CD8-positive, alpha-beta memory T cell (primary cell): ENCODE measurements around the gene HSPA1A. TPM values are rescaled to one million over a fixed set of nuclear protein-coding genes. Genes with fewer than 3 reads are reported as not detected.
"Not testable (repeated sequence)": the region's sequence is repeated elsewhere in the genome, so short reads cannot be mapped to it uniquely, and the experiment has no call there.

Experiments used
- CTCF ChIA-PET: fragments of 350-600 bp; sonication (Branson Sonifier 250); formaldehyde crosslinking; loops from one replicate; lab custom pipeline; 2021; ENCODE audit warnings: antibody characterized with exemption; lab: Charles Lee
- POLR2A ChIA-PET: fragments of 350-600 bp; sonication (Branson Sonifier 250); formaldehyde crosslinking; loops from one replicate; lab custom pipeline; 2021; ENCODE audit warnings: antibody characterized with exemption; lab: Charles Lee
- DNase-seq, 5 donors: peaks; one replicate each; pipeline versions ENCODE4 v3.0.0 to v3.0.0-alpha.2; 2020 to 2022; ENCODE audit warnings: mixed read lengths in 1 of 5
- H3K27ac ChIP-seq: one replicate; pipeline ENCODE4 v1.7.0; 2013; ENCODE audit warnings: low read depth, mild to moderate bottlenecking, low read length, moderate library complexity
- H3K27me3 ChIP-seq: 2 replicates; pipeline ENCODE4 v1.7.0; 2013; ENCODE audit warnings: low read length, mild to moderate bottlenecking; ENCODE audit not compliant: insufficient read depth, poor library complexity, severe bottlenecking
- H3K36me3 ChIP-seq: 2 replicates; pipeline ENCODE4 v1.7.0; 2013; ENCODE audit warnings: mild to moderate bottlenecking, low read length, moderate library complexity; ENCODE audit not compliant: insufficient read depth
- H3K4me1 ChIP-seq: 2 replicates; pipeline ENCODE4 v1.7.0; 2013; ENCODE audit warnings: mild to moderate bottlenecking, low read length, moderate library complexity; ENCODE audit not compliant: insufficient read depth
- H3K4me3 ChIP-seq: 2 replicates; pipeline ENCODE4 v1.7.0; 2013; ENCODE audit warnings: mild to moderate bottlenecking, low read length
- H3K9me3 ChIP-seq: 2 replicates; pipeline ENCODE4 v1.7.0; 2013; ENCODE audit warnings: mild to moderate bottlenecking, low read length
- H3K27ac Mint-ChIP-seq, 8 donors: one replicate each; pipeline ENCODE4 v1.8.0; 2020 to 2021; ENCODE audit warnings: mixed read lengths in 8 of 8, mild to moderate bottlenecking in 6 of 8, inconsistent platforms in 3 of 8, moderate library complexity in 3 of 8
- H3K27me3 Mint-ChIP-seq, 2 donors: one replicate each; pipeline ENCODE4 v1.8.0; 2020 to 2021; ENCODE audit warnings: mixed read lengths in 2 of 2, mild to moderate bottlenecking in 1 of 2, moderate library complexity in 1 of 2
- H3K36me3 Mint-ChIP-seq, 3 donors: one replicate each; pipeline ENCODE4 v1.8.0; 2020 to 2021; ENCODE audit warnings: mixed read lengths in 3 of 3, inconsistent platforms in 1 of 3, mild to moderate bottlenecking in 1 of 3
- H3K4me1 Mint-ChIP-seq, 3 donors: one replicate each; pipeline ENCODE4 v1.8.0; 2020 to 2021; ENCODE audit warnings: mixed read lengths in 3 of 3, inconsistent platforms in 1 of 3, mild to moderate bottlenecking in 1 of 3
- H3K4me3 Mint-ChIP-seq, 7 donors: one replicate each; pipeline ENCODE4 v1.8.0; 2020 to 2021; ENCODE audit warnings: mixed read lengths in 7 of 7, mild to moderate bottlenecking in 6 of 7, moderate library complexity in 4 of 7, inconsistent platforms in 2 of 7
- H3K9me3 Mint-ChIP-seq, 5 donors: one replicate each; pipeline ENCODE4 v1.8.0; 2020 to 2022; ENCODE audit warnings: mixed read lengths in 5 of 5, mild to moderate bottlenecking in 3 of 5, moderate library complexity in 2 of 5, inconsistent platforms in 1 of 5
- polyA plus RNA-seq: library from polyadenylated mRNA; unstranded; fragments of 300-500 nt; fragmentation: Illumina TruSeq; gene quantifications from one replicate; pipeline ENCODE4 v1.2.3, GENCODE V29; 2021
- total RNA-seq, 2 experiments: library from RNA; stranded (reverse); gene quantifications; one replicate each; pipeline ENCODE4 v1.2.3, GENCODE V29; 2021

The HSPA1A gene
- total and polyA plus RNA-seq, 3 experiments from 2014 or later: 34.1 to 70.1 (median 64.8) TPM

DNA sequence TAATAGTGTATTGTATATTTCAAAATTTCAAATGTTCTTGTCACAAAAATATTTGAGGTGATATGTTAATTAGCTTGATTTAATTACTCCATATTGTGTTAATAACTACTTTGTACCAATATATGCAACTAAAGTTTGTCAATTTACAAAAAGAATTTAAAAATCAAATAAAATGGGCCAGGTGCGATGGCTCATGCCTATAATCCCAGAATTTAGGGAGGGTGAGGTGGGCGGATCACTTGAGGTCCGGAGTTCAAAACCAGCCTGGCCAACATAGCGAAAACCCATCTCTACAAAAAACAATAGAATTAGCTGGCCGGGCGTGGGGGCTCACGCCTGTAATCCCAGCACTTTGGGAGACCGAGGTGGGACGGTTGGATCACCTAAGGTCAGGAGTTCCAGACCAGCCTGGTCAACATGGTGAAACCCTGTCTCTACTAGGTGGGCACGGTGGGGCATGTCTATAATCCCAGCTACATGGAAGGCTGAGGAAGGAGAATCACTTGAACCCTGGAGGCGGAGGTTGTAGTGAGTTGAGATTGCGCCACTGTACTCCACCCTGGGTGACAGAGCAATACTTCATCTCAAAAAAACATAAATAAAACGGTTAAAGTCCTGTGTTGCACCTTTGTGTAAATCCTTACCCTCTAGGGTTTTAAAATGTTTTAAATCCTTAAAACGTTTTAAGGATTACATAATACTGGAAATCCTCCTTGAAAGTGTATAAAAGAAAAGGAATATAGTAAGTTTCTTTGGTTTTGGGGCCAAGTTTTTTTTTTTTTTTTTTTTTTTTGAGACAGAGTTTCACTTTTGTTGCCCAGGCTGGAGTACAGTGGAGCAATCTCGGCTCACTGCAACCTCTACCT, 16.2 kb downstream of the HSPA1A start:
- no peaks in the 10 kb centered on the region for H3K36me3 ChIP-seq
- no peaks in the 10 kb centered on the region for H3K9me3 ChIP-seq
- H3K27me3 Mint-ChIP-seq: peaks cover 0 to 4% of the 10 kb centered on the region in 2 donors
- peak overlapping the region in 5 of 8 donors; percentile 29 to 87 (median 78) for H3K27ac Mint-ChIP-seq
- H3K9me3 Mint-ChIP-seq: no peaks in the 10 kb centered on the region
- DNase-seq: no peak
- CTCF ChIA-PET: interaction anchor here (0.7 to 4.2 kb wide), 14 partner anchors 9 to 285 kb away, joined by 3 to 71 read pairs (median 4); partner anchors contain the start of genes ATP6V1G2, BAG6, DDAH2 and LSM2
- H3K4me3 ChIP-seq: peak overlapping the region; percentile 76
- H3K27me3 ChIP-seq: no peaks in the 10 kb centered on the region
- H3K4me1 ChIP-seq: peaks cover 31% of the 10 kb centered on the region
- H3K36me3 Mint-ChIP-seq: peaks cover 0 to 33% (median 0%) of the 10 kb centered on the region in 3 donors
- H3K4me3 Mint-ChIP-seq: peak overlapping the region; percentile 87 to 97 (median 92)
- POLR2A ChIA-PET: interaction anchor here (0.7 to 1.0 kb wide), 2 partner anchors 17 to 151 kb away, joined by 3 to 7 read pairs; partner anchors contain the start of gene LY6G5C
- peak overlapping the region; percentile 71 for H3K27ac ChIP-seq
- H3K4me1 Mint-ChIP-seq: peaks cover 45 to 46% (median 45%) of the 10 kb centered on the region in 3 donors

DNA sequence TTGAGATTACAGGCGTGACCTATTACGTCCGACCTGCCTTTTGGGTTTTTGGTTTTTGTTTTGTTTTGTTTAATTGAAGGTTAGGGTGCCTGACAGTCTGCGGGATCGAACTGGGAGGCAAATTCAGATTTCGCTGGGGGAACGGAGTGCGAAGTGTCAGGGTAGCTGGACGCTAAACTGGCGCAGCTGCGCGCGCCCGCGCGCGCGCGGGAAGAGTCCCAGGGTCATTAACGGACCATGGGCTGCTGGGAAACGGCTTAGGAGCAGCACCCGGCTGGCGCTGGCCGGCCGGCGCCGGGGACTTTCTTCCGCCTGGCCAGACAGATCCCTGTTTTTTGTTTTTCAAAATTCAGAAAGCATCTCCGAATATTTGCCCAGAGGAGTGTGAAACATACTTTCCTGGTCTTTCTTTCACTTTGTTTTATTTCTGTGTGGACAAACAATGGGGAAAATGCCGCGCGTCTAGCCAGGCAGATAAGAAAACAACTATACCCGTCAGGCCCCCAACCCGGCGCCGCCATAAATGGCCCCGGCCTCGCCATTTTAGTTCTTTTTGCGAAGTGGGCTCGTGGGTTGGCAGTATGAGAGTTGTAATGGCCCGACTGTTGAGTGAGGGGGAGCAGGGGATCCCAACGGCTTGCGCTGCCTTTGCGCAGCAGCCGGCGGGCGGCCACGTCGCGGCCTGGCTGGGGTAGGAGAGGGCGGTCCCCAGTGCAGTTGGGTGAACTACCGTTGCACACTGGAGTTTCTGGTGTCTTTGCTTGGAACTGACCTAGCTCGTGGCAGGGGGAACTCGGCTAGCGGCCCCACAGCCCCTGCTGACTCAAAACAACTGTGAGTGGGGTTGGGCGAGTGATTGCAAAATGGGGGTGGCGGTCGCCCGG, 19.3 kb downstream of the HSPA1A start:
- no peaks in the 10 kb centered on the region for H3K27me3 ChIP-seq
- Mint-ChIP-seq H3K36me3 (peaks cover 10 to 53% (median 12%) of the 10 kb centered on the region in 3 donors), H3K27me3 (no peaks in the 10 kb centered on the region), H3K27ac (peak overlapping the region; percentile 94 to 100 (median 98)), H3K9me3 (no peaks in the 10 kb centered on the region), H3K4me3 (peak overlapping the region; percentile 89 to 100 (median 95)), H3K4me1 (peaks cover 54 to 66% (median 59%) of the 10 kb centered on the region in 3 donors)
- ChIA-PET CTCF (interaction anchor here (0.9 to 2.6 kb wide), 4 partner anchors 9 to 39 kb away, joined by 3 to 9 read pairs (median 4); partner anchors contain the start of genes LSM2 and NEU1), POLR2A (interaction anchor here (0.5 to 2.3 kb wide), 9 partner anchors 28 to 1150 kb away, joined by 3 to 12 read pairs (median 4); partner anchors contain the start of genes EHMT2, GPANK1, LSM2 and MPIG6B)
- H3K4me1 ChIP-seq: peaks cover 54% of the 10 kb centered on the region
- H3K27ac ChIP-seq: peak overlapping the region; percentile 94
- H3K9me3 ChIP-seq: no peaks in the 10 kb centered on the region
- H3K4me3 ChIP-seq: peak overlapping the region; percentile 73
- H3K36me3 ChIP-seq: peaks cover 29% of the 10 kb centered on the region
- DNase-seq: peak; percentile 64 to 86 (median 75)

DNA sequence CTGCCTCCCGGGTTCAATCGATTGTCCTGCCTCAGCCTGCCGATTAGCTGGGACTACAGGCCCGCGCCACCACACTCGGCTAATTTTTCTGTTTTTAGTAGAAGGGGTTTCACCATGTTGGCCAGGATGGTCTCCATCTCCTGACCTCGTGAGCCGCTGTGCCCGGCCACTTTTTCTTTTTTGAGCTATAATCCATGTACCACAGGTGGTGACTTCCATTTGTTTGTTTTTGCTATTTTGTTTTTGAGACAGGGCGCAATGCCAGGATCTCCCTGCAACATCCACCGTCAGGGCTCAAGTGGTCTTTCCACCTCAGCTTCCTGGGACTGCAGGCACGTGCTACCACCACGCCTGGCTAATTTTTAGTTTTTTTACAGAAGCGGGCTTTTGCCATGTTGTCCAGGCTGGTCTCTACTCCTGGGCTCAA, 20.7 kb downstream of the HSPA1A start:
- Mint-ChIP-seq H3K4me1 (peaks cover 40 to 51% (median 45%) of the 10 kb centered on the region in 3 donors), H3K9me3 (no peaks in the 10 kb centered on the region), H3K36me3 (peaks cover 10 to 63% (median 14%) of the 10 kb centered on the region in 3 donors), H3K27ac (peak overlapping the region; percentile 61 to 100 (median 98)), H3K4me3 (peak overlapping the region; percentile 89 to 100 (median 95)), H3K27me3 (no peaks in the 10 kb centered on the region)
- peak overlapping the region; percentile 94 for H3K27ac ChIP-seq
- no peak for DNase-seq
- peaks cover 33% of the 10 kb centered on the region for H3K36me3 ChIP-seq
- H3K9me3 ChIP-seq: no peaks in the 10 kb centered on the region
- CTCF ChIA-PET: interaction anchor here (1.0 to 2.6 kb wide), 5 partner anchors 8 to 178 kb away, joined by 3 to 9 read pairs (median 3); partner anchors contain the start of gene NEU1
- peaks cover 50% of the 10 kb centered on the region for H3K4me1 ChIP-seq
- no peaks in the 10 kb centered on the region for H3K27me3 ChIP-seq
- POLR2A ChIA-PET: interaction anchor here (0.5 to 2.3 kb wide), 5 partner anchors 27 to 678 kb away, joined by 3 to 12 read pairs (median 4); partner anchors contain the start of genes EHMT2 and NEU1
- peak overlapping the region; percentile 73 for H3K4me3 ChIP-seq

DNA sequence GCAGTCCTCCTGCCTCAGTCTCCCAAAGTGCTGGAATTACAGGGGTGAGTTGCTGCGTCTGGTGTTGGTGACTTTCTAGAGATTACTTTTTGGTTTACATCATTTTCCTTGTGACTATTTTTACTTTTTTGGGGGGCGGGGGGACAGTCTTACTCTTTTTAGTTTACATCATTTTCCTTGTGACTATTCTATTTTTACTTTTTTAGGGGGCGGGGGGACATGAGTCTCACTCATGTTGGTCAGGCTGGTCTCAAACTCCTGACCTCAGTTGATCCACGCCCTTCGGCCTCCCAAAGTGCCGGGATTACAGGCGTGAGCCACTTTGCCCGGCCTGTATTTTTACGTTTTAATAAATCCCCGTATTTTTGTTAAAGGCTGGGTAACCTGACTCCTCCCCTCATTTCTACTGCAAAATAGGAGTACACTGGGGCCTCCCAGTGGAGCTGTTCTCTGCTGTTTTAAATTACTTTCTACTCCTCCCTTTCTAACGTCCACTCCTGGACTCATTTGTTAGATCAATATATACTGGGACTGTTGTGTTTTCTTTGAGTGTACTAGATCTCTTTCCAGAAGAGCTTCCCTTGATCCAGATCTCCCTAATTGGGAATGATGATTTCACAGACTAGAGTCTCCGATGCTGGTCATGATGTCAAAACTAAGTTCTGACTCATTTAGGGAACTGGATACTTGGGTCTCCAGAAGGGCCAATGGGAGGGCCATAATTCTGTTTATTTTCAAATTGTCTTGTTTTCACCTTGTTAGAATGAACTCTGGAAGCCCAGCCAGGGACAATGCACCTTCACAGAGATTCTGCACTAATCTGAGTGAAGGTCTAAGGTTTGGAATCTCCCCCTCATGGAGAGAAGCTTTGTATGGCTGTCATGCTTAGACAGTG, 21.4 kb downstream of the HSPA1A start:
- Mint-ChIP-seq H3K4me3 (peak overlapping the region; percentile 89 to 100 (median 95)), H3K27me3 (no peaks in the 10 kb centered on the region), H3K4me1 (peaks cover 38 to 49% (median 43%) of the 10 kb centered on the region in 3 donors), H3K9me3 (no peaks in the 10 kb centered on the region), H3K27ac (peak overlapping the region; percentile 61 to 100 (median 98)), H3K36me3 (peaks cover 10 to 69% (median 14%) of the 10 kb centered on the region in 3 donors)
- Histone ChIP-seq H3K9me3 (no peaks in the 10 kb centered on the region), H3K4me3 (peak overlapping the region; percentile 73), H3K27ac (peak overlapping the region; percentile 94), H3K4me1 (peaks cover 43% of the 10 kb centered on the region), H3K36me3 (peaks cover 33% of the 10 kb centered on the region), H3K27me3 (no peaks in the 10 kb centered on the region)
- peak in 1 of 5 donors; percentile 23 for DNase-seq
- POLR2A ChIA-PET: interaction anchor here (0.5 to 2.3 kb wide), 6 partner anchors 26 to 243 kb away, joined by 3 to 12 read pairs (median 4); partner anchors contain the start of genes EHMT2 and NEU1
- CTCF ChIA-PET: interaction anchor here (1.1 to 1.6 kb wide), 4 partner anchors 29 to 238 kb away, joined by 3 to 4 read pairs (median 4); no protein-coding TSS in a partner anchor

DNA sequence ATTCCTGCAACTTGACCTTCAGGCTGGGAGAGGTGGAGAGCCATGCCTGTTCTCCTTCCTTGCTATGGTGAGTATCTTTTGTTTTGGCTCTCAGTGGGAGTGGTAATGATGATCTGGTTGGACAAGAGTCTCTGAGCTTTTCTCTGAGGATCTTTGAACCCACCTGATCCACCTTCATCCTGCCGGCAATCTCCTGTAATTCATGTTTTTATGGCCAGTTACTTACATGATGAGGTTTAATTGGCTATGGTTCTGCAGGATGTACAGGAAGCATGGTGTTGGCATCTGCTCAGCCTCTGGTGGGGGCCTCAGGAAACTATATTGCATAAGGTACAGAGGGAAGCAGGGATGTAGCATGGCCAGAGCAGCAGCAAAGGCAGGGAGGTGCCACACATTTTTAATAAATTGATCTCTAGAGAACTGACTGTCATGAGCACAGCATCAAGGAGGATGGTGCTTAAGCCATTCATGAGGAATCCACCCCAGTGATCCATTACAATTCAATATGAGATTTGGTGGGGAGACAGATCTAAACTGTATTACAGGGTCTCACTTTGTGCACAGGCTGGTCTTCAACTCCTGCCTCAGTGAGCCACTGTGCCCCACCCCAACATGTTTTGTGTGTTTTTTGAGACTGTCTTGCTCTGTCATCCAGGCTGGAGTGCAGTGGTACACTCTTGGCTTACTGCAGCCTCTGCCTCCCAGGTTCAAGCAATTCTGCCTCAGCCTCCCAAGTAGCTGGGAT, 22.2 kb downstream of the HSPA1A start:
- Mint-ChIP-seq H3K36me3 (peaks cover 10 to 72% (median 14%) of the 10 kb centered on the region in 3 donors), H3K4me3 (peak overlapping the region; percentile 89 to 100 (median 95)), H3K27me3 (no peaks in the 10 kb centered on the region), H3K4me1 (peaks cover 38 to 49% (median 43%) of the 10 kb centered on the region in 3 donors), H3K9me3 (no peaks in the 10 kb centered on the region), H3K27ac (peak overlapping the region; percentile 61 to 100 (median 98))
- peak overlapping the region; percentile 73 for H3K4me3 ChIP-seq
- no peaks in the 10 kb centered on the region for H3K9me3 ChIP-seq
- DNase-seq: no peak
- H3K36me3 ChIP-seq: peaks cover 33% of the 10 kb centered on the region
- H3K27ac ChIP-seq: peak overlapping the region; percentile 94
- ChIA-PET POLR2A (interaction anchor here (0.7 to 1.4 kb wide), 3 partner anchors 25 to 107 kb away, joined by 3 to 6 read pairs (median 4); partner anchors contain the start of gene NEU1), CTCF (interaction anchor here (1.1 to 2.8 kb wide), 6 partner anchors 26 to 239 kb away, joined by 3 to 9 read pairs (median 4); partner anchors contain the start of gene NEU1)
- H3K27me3 ChIP-seq: no peaks in the 10 kb centered on the region
- H3K4me1 ChIP-seq: peaks cover 43% of the 10 kb centered on the region

DNA sequence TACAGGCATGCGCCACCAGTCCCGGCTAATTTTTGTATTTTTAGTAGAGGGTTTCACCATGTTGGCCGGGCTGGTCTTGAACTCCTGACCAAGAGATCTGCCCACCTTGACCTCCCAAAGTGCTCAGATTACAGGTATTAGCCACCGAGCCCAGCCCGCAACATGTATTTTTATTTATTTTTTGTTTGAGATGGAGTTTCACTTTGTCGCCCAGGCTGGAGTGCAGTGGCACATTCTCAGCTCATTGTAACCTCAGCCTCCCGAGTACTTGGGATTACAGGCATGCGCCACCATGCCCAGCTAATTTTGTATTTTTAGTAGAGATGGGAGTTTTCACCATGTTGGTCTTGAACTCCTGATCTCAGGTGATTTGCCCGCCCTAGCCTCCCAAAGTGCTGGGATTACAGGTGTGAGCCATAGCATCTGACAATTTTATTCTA, 22.8 kb downstream of the HSPA1A start:
- peak overlapping the region in 5 of 7 donors; percentile 90 to 100 (median 98) for H3K4me3 Mint-ChIP-seq
- not testable (repeated sequence) for H3K27me3 Mint-ChIP-seq, DNase-seq, H3K9me3 ChIP-seq, H3K27me3 ChIP-seq, H3K9me3 Mint-ChIP-seq
- ChIA-PET POLR2A (interaction anchor here (0.7 to 1.4 kb wide), 3 partner anchors 25 to 108 kb away, joined by 3 to 6 read pairs (median 4); partner anchors contain the start of gene NEU1), CTCF (interaction anchor here (1.5 to 2.8 kb wide), 4 partner anchors 25 to 239 kb away, joined by 4 to 9 read pairs (median 6); partner anchors contain the start of gene NEU1)
- H3K36me3 Mint-ChIP-seq: peaks cover 10 to 75% (median 14%) of the 10 kb centered on the region in 3 donors
- Histone ChIP-seq H3K4me1 (peaks cover 43% of the 10 kb centered on the region), H3K36me3 (peaks cover 33% of the 10 kb centered on the region), H3K4me3 (peak overlapping the region; percentile 73), H3K27ac (peak overlapping the region; percentile 28)
- H3K27ac Mint-ChIP-seq: peak overlapping the region in 6 of 8 donors; percentile 98 to 100 (median 99)
- peaks cover 38 to 49% (median 43%) of the 10 kb centered on the region in 3 donors for H3K4me1 Mint-ChIP-seq
